GM12892 (cell line): Measurements from ENCODE around the gene RHBDL1.

Experiments used
- POLR2A ChIP-seq: IDR thresholded peaks from 2 replicates; pipeline ENCODE4 v1.6.1; 2011; ENCODE audit warnings: low read depth, low read length, control low read depth
- TAF1 ChIP-seq: IDR thresholded peaks from 2 replicates; pipeline ENCODE4 v1.6.1; 2011; ENCODE audit warnings: low read depth, mild to moderate bottlenecking, control low read depth, low read length, borderline replicate concordance

GRCh38 chr16:705431-706188 lies 30.1 kb downstream of the RHBDL1 start, which contains the start of gene FBXL16:
- TF ChIP-seq POLR2A (no peak), TAF1 (no peak)
